ENCODE measurements around the gene FBXL4.

GRCh38 chr6:98958776-98959175 lies 11.0 kb upstream of the FBXL4 start:
- TF ChIP-seq CTCF (IDR thresholded peaks at IDR 0.05) (no peak), POLR2A (IDR thresholded peaks at IDR 0.05) (no peak)
